Ovary (tissue), 3 donors: ENCODE measurements around the gene LITAF.

Source experiments
- CTCF ChIP-seq, 3 donors: fragments of 450-650 bp in 2 of 3; fragments of 200-600 bp in 1 of 3; IDR thresholded peaks; one replicate each; pipeline versions ENCODE4 v1.5.1 to v1.8.0; 2016 to 2022; ENCODE audit warnings: antibody characterized with exemption in 3 of 3, mild to moderate bottlenecking in 1 of 3
- EP300 ChIP-seq: sonication (generic); formaldehyde crosslinking; IDR thresholded peaks from one replicate; pipeline ENCODE4 v1.6.1; 2017; ENCODE audit warnings: antibody characterized with exemption
- POLR2A ChIP-seq: fragments of 450-650 bp; IDR thresholded peaks from one replicate; pipeline ENCODE4 v1.6.1; 2017; ENCODE audit warnings: antibody characterized with exemption, mild to moderate bottlenecking, moderate library complexity
- donor health status: DM: no; HTN: no; CAD: no.

GRCh38 chr16:11533588-11533987, 53.1 kb downstream of the LITAF start:
- TF ChIP-seq CTCF (IDR thresholded peaks at IDR 0.05) = no peak
- TF ChIP-seq EP300 = no peak
- TF ChIP-seq POLR2A = no peak
